Fibroblast of mammary gland (primary cell): ENCODE data around the gene IFNLR1.
"Not testable (repeated sequence)": the region's sequence is repeated elsewhere in the genome, so short reads cannot be mapped to it uniquely, and the experiment has no call there.

Experiments used
- DNase-seq: peaks from one replicate; pipeline ENCODE4 v3.0.0-alpha.2; 2010; ENCODE audit warnings: low read depth
- H3K4me3 ChIP-seq: 2 replicates; pipeline ENCODE4 v1.5.1; 2011; ENCODE audit warnings: low read depth, mild to moderate bottlenecking, low read length, moderate library complexity; ENCODE audit not compliant: control insufficient read depth
- TF ChIP-seq, protein P1 (sequence below): conservative IDR thresholded peaks from 2 replicates; pipeline ENCODE4 v1.5.1; 2011; ENCODE audit warnings: low read depth, low read length, inconsistent platforms; ENCODE audit not compliant: control insufficient read depth, insufficient read depth

Gene IFNLR1

DNA sequence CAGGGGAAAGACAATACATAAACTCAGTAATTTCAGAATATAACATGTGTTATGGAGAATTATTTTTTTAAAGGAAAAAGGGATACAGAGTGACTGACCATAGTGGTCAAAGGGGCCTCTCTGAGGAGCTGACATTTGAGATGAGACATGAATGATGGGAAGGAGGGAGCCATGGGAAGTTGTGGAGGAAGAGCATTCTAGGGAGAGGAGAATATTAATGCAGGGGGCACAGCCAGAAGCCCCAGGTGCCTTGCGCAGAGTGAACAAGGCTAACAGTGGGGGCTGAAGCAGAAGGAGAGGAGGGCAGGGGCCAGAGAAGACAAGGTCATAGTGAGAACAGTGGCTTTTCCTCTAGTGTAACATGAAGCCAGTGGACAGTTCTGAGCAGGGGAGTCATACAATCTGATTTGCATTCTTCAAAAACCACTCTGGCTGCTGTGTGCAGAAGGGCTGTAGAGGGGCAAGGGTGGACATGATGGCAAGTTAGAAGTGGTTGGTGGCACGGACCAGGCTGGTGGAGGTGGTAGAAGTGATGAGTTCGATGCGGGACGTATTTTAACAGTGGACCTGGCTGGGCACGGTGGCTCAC, 28.2 kb upstream of the IFNLR1 start:
- TF ChIP-seq, protein P1, sequence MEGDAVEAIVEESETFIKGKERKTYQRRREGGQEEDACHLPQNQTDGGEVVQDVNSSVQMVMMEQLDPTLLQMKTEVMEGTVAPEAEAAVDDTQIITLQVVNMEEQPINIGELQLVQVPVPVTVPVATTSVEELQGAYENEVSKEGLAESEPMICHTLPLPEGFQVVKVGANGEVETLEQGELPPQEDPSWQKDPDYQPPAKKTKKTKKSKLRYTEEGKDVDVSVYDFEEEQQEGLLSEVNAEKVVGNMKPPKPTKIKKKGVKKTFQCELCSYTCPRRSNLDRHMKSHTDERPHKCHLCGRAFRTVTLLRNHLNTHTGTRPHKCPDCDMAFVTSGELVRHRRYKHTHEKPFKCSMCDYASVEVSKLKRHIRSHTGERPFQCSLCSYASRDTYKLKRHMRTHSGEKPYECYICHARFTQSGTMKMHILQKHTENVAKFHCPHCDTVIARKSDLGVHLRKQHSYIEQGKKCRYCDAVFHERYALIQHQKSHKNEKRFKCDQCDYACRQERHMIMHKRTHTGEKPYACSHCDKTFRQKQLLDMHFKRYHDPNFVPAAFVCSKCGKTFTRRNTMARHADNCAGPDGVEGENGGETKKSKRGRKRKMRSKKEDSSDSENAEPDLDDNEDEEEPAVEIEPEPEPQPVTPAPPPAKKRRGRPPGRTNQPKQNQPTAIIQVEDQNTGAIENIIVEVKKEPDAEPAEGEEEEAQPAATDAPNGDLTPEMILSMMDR: no peak
- DNase-seq: no peak
- no peak overlapping the region for H3K4me3 ChIP-seq

DNA sequence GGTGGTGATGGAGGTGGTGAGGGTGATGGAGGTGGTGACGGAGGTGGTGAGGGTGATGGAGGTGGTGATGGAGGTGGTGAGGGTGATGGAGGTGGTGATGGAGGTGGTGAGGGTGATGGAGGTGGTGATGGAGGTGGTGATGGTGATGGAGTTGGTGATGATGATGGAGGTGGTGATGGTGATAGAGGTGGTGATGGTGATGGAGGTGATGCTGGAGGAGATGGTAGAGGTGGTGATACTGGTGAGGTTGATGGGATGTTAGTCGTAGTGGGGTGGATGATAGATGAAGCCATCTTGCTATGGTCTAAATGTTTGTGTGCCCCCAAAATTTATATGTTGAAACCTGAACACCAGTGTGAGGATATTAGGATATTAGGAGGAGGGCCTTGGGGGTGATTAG, 25.3 kb upstream of the IFNLR1 start:
- TF ChIP-seq, protein P1: no peak
- no peak overlapping the region for H3K4me3 ChIP-seq
- no peak for DNase-seq

DNA sequence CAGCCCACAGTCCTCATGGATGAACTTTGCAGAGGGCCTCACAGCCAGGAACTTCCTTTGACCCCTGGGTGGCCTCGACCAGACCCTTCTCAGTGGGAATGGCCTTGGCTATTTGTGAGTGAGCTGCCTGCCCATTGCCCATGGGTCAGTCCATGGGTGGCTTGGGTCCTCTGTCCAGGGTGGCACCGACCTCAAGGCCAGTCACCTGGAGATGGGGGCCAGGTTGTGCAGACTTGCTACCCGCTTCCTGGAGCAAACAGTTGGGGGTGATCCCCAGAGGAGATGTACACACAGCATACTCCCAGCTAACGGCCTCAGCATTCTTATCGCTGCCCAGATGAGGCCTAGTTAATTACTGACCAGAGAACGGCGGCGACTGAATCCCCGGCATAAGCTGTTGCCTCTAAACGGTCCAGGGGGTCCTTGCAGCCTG, 23.1 kb upstream of the IFNLR1 start:
- TF ChIP-seq, protein P1: no peak
- H3K4me3 ChIP-seq: no peak overlapping the region
- DNase-seq: no peak

DNA sequence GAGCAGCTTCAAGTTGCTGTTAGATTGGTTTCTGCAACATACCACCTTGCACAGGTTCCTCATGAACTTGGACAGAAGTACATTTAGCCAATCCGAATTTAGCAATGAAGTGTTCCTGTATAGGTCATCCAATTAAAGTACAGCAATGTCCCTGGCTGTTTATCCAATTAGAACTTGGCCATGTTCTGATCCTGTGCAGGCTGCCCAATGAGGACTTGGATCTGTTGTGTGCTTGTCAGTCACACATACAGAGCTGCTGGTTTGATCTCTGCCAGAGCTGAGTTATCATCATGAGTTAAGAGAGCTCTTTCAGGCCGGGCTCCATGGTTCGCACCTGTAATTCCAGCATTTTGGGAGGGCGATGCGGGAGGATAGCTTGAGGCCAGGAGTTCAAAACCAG, 22.0 kb upstream of the IFNLR1 start:
- TF ChIP-seq, protein P1: no peak
- no peak overlapping the region for H3K4me3 ChIP-seq
- no peak for DNase-seq

DNA sequence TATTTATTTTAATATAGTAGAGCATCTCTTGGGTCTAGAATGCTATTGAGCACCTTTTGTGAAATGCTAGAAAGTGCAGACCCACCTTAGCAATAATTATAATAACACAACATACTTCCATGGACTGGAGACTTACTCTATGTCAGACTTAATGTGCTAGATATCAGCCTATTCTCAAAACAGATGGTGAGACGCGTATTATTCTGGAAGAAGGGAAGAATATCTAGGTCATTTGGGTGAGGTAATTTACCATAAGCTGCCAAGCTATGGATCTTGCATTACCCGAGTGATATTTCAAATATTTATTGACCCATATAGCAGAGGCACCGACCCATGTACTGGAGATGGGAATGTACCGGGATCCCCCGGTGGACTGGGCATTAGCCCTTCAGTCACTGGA, 20.6 kb upstream of the IFNLR1 start:
- TF ChIP-seq, protein P1: no peak
- no peak overlapping the region for H3K4me3 ChIP-seq
- DNase-seq: no peak

DNA sequence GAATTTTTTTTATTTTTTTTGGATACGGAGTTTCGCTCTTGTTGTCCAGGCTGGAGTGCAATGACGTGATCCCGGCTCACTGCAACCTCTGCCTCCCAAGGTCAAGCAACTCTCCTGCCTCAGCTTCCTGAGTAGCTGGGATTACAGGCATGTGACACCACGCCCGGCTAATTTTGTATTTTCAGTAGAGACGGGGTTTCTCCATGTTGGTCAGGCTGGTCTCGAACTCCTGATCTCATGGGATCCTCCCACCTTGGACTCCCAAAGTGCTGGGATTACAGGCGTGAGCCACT, 20.3 kb upstream of the IFNLR1 start:
- not testable (repeated sequence) for DNase-seq, H3K4me3 ChIP-seq

DNA sequence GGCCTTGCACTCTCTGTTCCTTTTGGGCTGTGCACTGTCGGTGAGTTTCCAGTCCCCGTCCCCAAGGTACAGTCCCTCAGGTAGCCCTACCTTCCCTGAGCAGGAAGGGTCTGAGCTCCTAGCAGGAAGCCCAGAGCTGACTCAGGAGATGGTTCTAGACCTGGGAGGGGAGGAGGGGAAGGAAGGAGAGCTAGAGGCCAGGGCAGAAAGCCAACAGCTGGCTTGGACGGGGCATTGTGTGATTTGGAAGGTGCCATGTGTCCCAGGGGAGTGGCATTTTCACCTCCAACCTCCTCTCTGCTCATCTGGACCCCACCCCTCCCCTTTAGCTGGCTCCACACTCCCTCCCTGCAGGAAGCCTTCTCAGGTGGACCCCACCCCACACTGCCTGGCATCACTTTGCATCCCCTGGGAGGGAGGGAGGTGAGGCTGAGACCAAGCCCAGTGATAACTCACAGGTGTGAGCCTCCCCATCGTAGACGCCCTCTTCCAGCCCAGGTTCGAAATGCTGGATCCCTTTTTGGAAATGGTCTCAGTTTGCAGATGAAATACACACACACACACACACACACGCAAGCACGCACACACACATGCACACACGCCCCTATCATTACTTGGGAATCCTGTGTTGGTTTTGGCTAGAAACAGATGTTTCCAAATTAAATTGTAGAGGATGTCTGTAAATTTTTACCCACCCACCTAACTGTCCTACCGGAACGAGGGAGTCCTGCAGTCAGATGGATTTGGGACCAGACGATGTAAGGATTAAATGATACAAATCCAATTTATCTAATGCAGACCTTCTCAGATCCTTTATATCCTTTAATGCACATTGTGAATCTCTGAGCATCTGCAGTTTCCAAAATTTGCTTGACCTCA, 19.7 kb upstream of the IFNLR1 start:
- DNase-seq: no peak
- H3K4me3 ChIP-seq: no peak overlapping the region
- TF ChIP-seq, protein P1: no peak
